KBM-7 (cell line): ENCODE data around the gene BTBD9.
A peak's percentile ranks its signal among the peaks of the same experiment; 100 is the strongest.
"Not testable (repeated sequence)": the region's sequence is repeated elsewhere in the genome, so short reads cannot be mapped to it uniquely, and the experiment has no call there.

ENCODE experiments used
- DNase-seq: peaks from one replicate; pipeline ENCODE4 v3.0.0-alpha.2; 2015
- in situ Hi-C: fragments of 300-500 bp; cut with MboI; formaldehyde crosslinking; loops from 2 replicates; pipeline ENCODE4 v1.14.3; 2020; ENCODE audit warnings: low sequenced_read_pairs, low pct_unique_long_range_greater_than_20kb, mixed read lengths

Gene BTBD9

DNA sequence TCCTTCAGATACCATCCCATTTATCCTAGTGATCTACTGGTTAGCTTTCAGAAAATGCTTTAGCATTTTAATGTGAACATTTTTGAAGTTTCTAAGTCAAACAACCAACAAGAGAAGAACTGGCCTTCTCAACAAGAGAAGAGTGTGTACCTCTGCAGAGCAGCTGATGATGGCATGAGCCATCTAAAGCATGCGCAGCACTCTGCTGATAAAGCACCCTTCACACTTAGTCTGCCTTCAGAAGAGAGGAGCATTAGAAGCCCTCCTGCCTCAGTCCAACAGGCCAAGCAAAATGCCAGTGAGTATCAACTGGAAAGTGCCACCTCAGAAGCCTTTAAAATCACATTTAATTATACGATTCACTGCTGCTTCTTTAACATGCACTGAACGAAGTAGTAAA is 169.2 kb downstream of the BTBD9 start:
- in situ Hi-C loops: no loop called here

DNA sequence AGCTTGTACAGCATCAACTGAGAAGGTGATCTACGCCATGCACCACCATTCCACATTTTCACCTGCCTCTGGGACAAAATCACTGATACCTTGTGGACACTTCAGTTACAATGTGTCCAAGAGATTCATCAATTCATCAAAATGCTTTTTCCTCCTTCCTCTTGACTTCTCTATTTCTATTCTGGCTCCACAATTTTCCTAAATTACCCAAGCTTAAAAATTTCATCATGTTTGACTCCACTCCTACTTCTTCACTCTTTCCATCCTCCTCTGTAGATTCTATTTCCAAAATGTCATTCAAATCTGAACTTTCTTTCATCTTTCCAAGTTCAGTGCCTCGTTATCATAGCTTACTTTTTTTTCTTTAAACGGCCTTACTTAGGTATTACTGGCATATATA is 172.2 kb downstream of the BTBD9 start:
- in situ Hi-C loops: no loop called here
- DNase-seq: no peak

More for the DNA sequence above, 169.2 kb downstream of the BTBD9 start:
- DNase-seq: no peak

DNA sequence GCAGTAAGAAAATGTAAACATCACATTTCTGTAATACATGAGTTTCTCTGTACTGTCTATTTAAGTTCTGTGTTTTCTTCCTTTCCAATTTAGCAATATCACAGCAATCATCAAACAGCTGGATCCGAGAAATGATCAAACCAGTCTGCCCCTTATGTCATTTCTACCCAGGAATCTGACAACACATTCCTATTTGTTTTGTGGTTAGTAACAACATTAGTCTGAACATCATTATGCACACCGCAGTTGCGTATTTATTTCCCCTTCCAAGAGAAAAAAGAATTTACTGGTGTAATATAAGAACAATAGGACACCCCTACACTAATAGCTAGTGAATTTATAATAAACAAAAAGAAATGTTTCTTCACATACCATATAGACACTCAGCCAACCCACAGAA is 179.5 kb downstream of the BTBD9 start:
- in situ Hi-C loops: no loop called here
- no peak for DNase-seq

DNA sequence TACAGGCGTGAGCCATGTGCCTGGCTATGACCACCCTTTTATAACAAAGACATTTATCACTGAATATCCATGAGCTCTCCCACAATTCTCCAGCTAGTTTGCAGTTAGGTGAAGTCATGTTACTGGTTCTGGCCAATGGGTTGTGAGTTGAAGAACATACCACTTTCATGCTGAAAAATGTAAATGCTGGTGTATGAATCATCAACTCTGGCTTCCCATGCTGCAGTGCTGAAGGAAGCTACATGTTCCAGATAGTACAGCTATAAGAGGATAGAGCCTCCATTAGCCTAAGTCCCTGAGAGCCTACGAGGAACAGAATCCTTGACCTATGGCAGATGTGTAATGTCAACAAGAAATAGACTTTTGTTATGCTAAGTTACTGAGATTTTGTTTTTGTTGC is 180.4 kb downstream of the BTBD9 start:
- in situ Hi-C loops: no loop called here
- no peak for DNase-seq

DNA sequence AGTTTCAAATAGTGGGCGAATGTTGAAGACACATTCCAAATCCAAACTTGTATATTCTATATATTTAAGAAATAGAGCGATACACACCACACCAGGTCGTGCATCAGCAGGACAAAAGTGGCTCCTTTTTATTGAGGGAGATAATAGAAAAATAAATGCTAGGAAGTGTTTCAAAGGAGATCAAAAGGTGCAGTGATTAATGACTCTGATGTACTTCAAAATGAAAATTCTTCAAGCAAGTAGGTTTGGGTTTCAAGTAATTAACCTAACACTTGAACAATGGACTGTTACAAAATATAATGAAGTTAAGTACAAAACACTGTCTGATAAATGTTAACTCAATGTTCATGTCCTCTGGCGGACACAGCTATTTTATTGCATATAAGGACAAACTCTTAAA is 185.9 kb downstream of the BTBD9 start:
- in situ Hi-C loops: no loop called here
- DNase-seq: no peak

DNA sequence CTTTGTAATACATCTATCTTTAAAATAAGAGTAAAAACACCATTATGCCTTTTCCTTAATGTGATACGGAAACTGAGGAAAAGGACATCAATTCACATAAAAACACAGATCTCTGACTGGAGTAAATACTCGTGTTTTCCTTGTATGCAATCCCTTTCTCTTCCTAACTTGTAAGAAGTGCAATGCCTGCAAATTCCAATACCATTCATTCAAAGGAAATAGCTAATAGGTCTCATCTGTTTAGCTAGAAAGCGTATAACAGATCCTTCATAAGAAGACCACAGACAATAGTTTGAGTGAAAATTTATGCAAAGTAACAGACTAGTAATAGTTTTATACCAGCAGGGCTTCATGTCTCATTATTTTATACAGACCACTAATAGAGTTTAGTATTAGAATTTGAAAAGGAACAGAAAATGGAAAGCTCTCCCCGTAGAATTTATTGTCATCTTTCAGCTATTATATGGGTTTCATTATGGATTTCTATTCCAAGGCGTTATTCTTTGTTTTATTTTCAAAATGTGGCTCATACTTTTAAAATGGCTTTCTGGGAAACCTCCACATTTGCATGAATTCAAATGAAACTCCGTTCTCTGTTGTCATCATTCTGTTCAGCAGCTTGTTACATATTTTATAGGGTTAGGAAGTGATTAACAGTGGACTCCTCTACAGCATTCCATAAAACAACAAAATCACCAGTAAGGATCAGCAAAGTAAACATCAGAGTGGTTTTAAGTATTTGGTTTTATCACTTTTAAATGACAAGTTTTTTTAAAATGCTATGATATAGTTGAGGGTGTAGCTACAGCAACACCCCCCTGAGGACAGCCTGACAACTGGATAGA is 186.7 kb downstream of the BTBD9 start:
- in situ Hi-C loops: no loop called here
- no peak for DNase-seq

DNA sequence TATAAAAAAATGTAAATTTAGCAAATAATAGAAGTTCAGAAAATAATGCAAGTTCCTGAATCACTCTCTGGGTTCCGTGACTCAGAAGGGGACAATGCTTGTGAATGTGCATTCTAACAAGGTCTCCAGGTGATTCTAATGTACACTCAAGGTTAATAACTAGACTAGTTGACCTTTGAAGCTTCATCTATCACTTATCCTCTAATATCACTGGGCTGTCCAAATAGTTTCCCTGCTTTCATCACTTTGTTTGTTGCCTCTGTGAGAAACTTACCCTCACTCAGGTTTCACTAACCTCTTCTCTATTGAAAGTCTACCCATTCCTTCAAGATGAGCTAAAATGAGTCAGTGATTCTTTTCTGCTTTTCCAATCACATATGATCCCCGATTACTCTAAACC is 189.0 kb downstream of the BTBD9 start:
- in situ Hi-C loops: no loop called here
- DNase-seq: no peak

DNA sequence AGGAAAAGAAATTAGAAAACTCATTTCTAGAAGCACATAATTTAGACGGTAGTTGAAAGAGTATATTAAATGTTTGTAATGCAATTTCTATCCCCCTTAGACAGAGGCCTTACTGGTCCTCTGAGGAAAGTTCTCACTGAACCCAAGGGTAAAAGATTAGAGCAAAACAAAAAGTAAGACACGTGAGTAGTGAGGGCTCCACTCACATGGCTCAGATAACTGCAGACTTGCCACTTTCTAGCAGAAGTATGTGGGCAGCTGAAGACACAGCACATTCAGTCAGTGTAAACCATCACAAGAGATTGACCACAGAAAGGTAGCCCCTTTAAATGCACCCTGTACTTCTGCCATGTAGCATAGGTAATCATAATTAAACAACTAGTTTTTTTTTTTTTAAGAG is 193.8 kb downstream of the BTBD9 start:
- DNase-seq: no peak
- in situ Hi-C loops: no loop called here

DNA sequence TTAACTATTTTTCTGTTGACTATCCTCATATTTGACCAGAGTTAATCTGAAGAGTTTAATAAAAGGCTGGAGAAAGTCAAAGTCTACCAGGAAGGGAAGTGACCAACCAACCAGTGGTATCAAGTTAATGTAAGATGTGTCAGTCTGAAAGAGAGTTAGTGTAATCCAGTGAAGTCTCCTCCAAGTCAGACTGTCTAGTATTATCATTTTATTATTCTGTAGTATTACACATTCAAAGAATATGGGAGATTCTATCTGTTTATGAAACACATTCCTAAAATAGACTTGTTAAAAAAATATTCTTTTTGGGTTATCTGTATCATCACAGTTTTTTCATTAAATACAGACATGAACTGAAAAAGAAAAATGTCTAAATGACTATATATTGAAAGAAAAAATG is 194.4 kb downstream of the BTBD9 start:
- in situ Hi-C loops: no loop called here
- DNase-seq: no peak

DNA sequence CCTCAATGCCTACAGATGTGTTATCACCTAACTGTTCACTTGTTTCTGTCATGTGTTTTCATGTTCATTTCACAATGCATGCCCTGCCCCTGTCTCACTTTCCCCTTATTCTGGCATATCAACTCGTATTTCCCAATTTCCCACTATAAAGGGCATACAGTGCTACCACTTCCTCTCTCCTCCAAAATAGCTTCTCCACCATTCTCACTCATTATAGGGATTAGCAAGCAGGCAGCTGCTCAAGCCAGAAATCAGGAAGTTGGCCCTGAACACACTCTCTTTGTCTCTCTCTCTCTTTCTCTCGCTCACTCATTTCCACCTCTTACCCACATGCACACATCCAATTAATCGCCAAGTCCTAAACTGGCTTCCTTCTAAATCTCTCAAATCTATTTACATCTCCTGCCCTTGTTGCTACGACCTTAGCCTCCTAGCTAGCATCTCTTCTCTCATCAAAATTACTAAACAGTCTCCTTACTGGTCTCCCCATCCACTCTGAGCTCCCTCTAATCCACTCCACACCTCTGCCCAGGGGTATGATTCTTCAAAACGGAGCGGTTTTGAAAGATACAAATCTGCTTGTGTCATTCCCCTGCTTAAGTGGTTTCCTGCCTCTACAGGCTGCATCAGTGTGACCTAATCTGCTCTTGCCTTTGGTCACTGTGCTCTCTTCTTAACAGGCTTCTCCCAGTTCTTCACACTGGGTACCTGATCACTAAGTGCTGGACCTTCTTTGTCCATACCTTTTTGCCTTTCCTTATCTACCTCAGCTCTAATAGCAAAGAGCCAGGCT is 196.2 kb downstream of the BTBD9 start:
- DNase-seq: peak; percentile 84
- in situ Hi-C loops: no loop called here

DNA sequence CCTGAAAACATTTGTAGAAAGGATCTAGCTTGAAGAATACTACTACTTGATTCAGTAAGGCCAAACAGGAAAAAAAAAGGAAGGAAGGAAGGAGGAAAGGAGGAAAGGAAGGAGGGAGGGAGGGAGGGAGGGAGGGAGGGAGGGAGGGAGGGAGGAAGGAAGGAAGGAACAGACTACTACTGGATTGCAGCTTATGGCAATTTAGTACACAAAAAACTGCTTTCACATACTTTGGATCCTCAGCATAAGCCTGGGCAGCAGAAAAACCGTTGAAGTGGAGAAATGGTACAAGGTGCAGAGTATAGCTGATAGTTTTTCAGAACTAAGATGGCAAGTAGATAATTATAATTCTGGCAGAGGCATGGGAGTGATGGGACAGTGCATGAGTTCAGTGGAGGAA is 201.6 kb downstream of the BTBD9 start:
- no peak for DNase-seq
- in situ Hi-C loops: no loop called here

DNA sequence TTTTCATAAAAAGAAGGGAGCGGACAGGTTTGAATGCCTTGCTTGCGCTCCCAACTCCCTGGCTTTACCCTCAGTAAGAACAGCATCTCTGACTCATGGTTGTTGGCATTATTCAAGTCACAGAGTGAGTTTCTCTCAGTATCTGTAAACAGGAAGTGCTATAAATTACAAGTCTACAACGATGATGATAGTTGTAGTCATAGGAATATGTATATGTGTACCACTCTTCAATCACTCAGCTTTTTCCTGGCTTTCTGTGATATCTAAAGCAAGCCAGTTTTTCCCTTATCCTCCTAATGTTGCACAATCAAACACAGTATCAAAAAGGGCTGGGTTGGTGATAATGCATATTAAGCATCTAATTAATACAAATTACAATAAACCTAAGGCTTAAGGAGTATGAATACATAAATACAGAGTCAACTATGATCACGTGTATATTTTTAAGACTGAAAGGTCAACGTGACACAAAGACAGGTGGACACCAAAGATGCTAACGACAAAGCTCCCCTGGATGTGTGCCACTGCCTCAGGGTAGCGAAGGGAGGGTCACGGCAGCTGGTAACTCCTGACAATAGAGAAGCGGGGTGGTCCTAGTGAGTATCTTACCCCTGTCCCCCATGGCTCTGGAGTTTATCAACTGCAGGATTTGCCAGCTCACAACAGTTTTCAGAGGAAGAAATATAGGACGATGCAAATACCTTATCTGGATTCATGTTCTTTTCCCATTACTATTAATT is 202.8 kb downstream of the BTBD9 start:
- in situ Hi-C loops: no loop called here
- DNase-seq: no peak

DNA sequence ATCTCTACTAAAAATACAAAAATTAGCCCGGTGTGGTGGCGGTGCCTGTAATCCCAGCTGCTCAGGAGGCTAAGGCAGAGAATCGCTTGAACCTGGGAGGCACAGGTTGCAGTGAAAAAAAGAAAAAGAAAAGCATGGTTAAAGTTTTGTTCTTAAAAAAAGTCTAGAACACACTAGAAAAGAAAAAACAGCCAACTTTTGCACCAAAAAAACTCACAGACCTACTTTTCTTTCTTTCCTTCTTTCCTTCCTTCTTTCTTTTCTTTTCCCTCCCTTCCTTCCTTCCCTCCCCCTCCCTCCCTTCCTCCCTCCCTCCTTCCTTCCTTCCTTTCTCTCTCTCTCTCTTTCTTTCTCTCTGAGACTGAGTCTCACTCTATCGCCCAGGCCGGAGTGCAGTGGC is 204.4 kb downstream of the BTBD9 start:
- in situ Hi-C loops: no loop called here
- no peak for DNase-seq

DNA sequence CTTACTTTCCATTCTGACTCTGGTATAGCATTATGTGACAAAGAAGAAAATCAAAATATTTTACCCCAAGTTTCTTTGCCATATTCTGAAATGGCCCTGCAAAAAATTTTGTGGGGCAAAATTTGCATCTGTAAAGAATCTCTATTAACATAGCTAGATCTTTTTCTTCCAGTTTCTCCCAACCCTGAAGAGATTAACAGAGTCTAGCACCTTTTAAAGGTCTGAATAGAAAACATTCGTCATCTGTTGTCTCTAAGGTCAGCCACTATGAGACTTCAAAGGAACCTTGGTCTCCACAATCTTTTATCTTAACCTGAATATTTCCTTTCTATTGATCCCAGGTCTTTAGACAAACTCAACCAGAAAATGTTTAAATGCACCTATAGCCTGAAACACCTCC is 205.7 kb downstream of the BTBD9 start:
- in situ Hi-C loops: no loop called here
- no peak for DNase-seq

DNA sequence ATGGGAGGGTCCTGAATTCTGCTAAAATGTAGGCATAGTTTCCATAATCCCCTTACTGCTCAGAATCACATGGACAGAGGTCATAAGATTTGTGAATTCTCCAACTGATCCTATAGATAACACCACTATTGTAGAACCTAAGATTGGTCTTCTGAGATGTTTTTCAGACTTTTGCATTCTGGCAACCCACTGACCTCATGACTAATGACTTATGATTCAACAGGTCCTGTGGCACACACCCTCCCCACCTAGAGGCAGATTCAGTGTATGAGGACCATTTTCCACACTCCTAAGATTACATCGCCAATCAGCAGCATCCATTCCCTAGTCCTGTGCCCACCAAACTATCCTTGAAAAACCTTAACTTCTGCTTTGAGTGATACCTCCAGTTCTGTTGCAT is 207.2 kb downstream of the BTBD9 start:
- in situ Hi-C loops: no loop called here
- no peak for DNase-seq

DNA sequence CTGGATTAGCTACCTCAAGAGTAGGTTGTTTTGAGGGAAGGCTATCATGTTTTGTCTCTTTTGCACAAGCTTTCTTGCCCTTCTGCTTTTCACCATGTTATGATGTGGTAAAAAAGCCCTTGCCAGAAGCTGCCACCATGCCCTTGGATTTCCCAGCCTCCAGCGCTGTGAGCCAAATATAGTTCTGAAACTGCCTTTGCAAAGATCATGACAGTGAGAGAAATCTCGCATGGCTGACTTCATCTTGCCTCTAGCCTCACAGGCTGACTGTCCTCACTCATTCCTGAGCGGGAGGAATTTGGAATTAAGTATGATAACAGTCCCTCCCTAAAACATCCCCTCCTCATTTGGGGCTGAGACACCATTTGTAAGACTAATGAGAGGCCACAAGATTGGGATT is 207.7 kb downstream of the BTBD9 start:
- no peak for DNase-seq
- in situ Hi-C loops: no loop called here

DNA sequence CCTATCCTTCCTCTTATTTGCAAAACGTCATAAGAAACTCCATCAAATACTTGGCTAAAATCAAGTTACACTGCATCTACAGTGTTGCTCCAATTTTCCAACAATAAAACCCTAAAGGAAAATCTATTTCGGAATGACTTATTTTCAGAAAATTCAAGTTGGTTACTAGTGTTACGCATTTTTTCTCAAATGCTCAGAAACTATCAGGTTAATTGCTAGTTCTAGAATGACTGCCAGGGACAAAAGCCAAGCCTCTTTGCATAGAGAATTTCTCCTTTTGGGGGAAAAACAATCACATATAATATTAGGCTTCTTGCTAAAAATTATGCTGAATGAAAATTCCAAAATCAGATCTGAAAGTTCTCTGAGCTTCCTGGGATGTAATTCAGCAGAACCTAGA is 210.2 kb downstream of the BTBD9 start:
- DNase-seq: no peak
- in situ Hi-C loops: no loop called here

DNA sequence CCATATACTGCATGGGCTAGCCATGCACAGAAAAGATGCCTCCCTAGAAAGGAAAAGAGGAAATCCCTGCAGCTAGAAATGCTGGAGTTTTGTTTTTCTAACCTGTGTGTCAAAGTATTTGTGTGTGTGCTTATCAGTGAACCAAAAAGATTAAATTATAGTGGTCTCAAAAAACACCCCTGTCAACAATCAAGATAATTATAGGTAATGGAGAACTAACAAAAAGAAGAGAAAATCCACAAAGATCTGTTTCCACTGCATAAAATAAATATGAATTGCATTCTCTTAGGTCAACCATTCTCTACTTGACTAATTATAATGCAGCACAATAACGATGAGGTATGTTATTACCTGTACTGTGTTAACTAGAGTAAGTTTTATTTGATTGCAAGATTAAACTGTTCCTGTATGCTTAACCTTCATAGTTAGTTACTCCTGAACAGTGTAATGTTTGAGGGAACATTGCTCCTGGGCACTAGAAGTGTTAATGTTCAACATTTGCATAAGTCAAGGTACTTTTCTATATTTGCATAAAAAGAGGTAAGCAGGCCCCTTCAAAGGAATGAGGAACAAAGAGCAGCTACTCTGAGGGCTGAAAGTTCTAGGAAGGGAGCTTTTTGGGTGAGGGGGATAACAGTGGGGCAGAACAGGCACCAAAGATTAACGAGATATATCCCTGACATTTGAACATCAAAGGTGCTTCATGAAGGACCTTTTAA is 212.1 kb downstream of the BTBD9 start:
- in situ Hi-C loops: no loop called here
- DNase-seq: no peak

DNA sequence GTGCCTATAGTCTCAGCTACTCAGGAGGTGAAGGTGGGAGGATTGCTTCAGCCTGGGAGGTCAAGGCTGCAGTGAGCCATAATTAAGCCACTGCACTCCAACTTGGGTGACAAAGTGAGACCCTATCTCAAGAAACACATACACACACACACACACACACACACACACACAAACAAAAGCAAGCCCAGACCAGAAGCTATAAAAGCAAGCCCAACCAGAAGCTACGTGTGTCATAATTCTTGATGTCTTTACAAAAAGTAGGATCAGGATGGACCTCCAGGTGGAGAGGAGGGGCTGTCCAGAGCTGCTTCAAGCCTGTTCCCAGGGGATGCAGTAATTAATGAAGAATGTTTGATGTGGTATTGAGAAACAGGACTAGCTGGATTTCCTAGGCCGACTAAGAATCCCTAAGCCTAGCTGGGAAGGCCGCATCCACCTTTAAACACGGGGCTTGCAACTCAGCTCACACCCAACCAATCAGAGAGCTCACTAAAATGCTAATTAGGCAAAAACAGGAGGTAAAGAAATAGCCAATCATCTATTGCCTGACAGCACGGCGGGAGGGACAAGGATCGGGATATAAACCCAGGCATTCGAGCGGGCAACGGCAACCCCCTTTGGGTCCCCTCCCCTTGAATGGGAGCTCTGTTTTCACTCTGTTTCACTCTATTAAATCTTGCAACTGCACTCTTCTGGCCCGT is 213.8 kb downstream of the BTBD9 start:
- DNase-seq, in situ Hi-C loops: not testable (repeated sequence)
